ENCODE measurements around the gene NELL2. TPM values are rescaled to one million over a fixed set of nuclear protein-coding genes. Genes with fewer than 3 reads are reported as not detected.

The NELL2 gene
- total and polyA plus RNA-seq, 2 donors (not counting 1 experiment from before 2014, with no cell fraction given) = 0.17 TPM; not detected in 1

DNA sequence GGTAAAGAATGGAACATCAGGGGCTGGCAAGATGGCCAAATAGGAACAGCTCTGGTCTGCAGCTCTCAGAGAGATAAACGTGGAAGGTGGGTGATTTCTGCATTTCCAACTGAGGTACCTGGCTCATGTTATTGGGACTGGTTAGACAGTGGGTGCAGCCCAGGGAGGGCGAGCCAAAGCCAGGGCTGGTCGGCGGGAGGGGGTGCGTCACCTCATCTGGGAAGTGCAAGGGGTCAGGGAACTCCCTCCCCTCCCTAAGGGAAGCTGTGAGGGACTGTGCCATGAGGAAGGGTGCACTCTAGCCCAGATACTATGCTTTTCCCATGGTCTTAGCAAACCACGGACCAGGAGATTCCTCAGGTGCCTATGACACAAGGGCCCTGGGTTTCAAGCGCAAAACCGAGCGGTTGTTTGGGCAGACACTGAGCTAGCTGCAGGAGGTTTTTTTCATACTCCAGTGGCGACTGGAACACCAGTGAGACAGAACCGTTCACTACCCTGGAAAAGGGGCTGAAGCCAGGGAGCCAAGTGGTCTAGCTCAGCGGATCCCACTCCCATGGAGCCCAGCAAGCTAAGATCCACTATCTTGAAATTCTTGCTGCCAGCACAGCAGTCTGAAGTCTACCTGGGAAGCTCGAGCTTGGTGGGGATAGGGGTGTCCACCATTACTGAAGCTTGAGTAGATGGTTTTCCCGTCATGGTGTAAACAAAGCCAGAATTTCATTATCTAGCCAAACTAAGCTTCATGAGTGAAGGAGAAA, 317.6 kb downstream of the NELL2 start:
- TF ChIP-seq, protein P1, sequence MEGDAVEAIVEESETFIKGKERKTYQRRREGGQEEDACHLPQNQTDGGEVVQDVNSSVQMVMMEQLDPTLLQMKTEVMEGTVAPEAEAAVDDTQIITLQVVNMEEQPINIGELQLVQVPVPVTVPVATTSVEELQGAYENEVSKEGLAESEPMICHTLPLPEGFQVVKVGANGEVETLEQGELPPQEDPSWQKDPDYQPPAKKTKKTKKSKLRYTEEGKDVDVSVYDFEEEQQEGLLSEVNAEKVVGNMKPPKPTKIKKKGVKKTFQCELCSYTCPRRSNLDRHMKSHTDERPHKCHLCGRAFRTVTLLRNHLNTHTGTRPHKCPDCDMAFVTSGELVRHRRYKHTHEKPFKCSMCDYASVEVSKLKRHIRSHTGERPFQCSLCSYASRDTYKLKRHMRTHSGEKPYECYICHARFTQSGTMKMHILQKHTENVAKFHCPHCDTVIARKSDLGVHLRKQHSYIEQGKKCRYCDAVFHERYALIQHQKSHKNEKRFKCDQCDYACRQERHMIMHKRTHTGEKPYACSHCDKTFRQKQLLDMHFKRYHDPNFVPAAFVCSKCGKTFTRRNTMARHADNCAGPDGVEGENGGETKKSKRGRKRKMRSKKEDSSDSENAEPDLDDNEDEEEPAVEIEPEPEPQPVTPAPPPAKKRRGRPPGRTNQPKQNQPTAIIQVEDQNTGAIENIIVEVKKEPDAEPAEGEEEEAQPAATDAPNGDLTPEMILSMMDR (conservative IDR thresholded peaks at IDR 0.05 in 1 of 2, IDR thresholded peaks at IDR 0.05 in 1 of 2; ENCODE audit: low read depth in 1 of 2, low read length in 2 of 2) = no peak
- no peak for TF ChIP-seq EZH2 (IDR thresholded peaks at IDR 0.05; ENCODE audit: low read length, missing control alignments)
- Histone ChIP-seq H3K4me1 (ENCODE audit: control insufficient read depth, extremely low read depth, insufficient read depth, low read length) (no peaks in the 10 kb centered on the region), H3K27ac (ENCODE audit: insufficient read depth, low read length) (no peak overlapping the region), H3K27me3 (ENCODE audit: control insufficient read depth, insufficient read depth, low read length) (no peaks in the 10 kb centered on the region), H4K20me1 (ENCODE audit: control insufficient read depth, extremely low read depth, insufficient read depth, low read length) (no peaks in the 10 kb centered on the region), H2AFZ (ENCODE audit: low read length) (no peak overlapping the region), H3K79me2 (ENCODE audit: control insufficient read depth, insufficient read depth, low read length) (no peaks in the 10 kb centered on the region), H3K9ac (ENCODE audit: insufficient read depth, low read length) (no peak overlapping the region), H3K4me2 (ENCODE audit: extremely low read depth, insufficient read depth, low read length) (no peak overlapping the region), H3K9me3 (ENCODE audit: control insufficient read depth, insufficient read depth, low read depth, low read length) (no peaks in the 10 kb centered on the region), H3K36me3 (ENCODE audit: control insufficient read depth, insufficient read depth, low read length) (no peaks in the 10 kb centered on the region), H3K4me3 (replicated peaks in 1 of 4; ENCODE audit: control extremely low read depth in 1 of 4, insufficient read depth in 1 of 4, low read depth in 3 of 4, low read length in 4 of 4) (no peak overlapping the region)
- DNase-seq (ENCODE audit: low read depth in 2 of 2) = no peak

DNA sequence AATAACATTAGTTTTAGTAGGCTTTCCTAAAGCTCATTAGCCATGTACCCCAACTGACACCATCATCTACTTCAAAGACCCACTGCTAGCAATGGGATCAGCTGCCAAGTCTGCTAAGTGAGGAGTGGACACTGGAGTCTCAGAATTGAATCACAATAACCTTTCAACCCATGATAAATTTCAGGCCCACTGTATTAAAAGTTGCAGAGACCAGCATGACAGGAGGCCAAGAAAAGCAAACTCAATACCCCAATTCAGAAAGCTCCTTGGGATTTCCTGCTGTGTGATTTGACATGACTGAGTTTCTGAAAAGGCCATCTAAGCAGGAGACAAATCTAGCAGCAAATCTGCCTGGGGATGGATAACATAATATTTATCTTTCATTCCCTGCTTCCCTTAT, 320.7 kb downstream of the NELL2 start:
- H3K27ac ChIP-seq (ENCODE audit: insufficient read depth, low read length) = no peak overlapping the region
- H3K4me3 ChIP-seq (replicated peaks in 1 of 4; ENCODE audit: control extremely low read depth in 1 of 4, insufficient read depth in 1 of 4, low read depth in 3 of 4, low read length in 4 of 4) = no peak overlapping the region
- no peak overlapping the region for H3K4me2 ChIP-seq (ENCODE audit: extremely low read depth, insufficient read depth, low read length)
- no peaks in the 10 kb centered on the region for H3K4me1 ChIP-seq (ENCODE audit: control insufficient read depth, extremely low read depth, insufficient read depth, low read length)
- TF ChIP-seq, protein P1 (conservative IDR thresholded peaks at IDR 0.05 in 1 of 2, IDR thresholded peaks at IDR 0.05 in 1 of 2; ENCODE audit: low read depth in 1 of 2, low read length in 2 of 2) = no peak
- no peak for TF ChIP-seq EZH2 (IDR thresholded peaks at IDR 0.05; ENCODE audit: low read length, missing control alignments)
- no peaks in the 10 kb centered on the region for H3K27me3 ChIP-seq (ENCODE audit: control insufficient read depth, insufficient read depth, low read length)
- no peak overlapping the region for H3K9ac ChIP-seq (ENCODE audit: insufficient read depth, low read length)
- no peaks in the 10 kb centered on the region for H4K20me1 ChIP-seq (ENCODE audit: control insufficient read depth, extremely low read depth, insufficient read depth, low read length)
- DNase-seq (ENCODE audit: low read depth in 2 of 2) = no peak
- H3K36me3 ChIP-seq (ENCODE audit: control insufficient read depth, insufficient read depth, low read length) = no peaks in the 10 kb centered on the region
- H3K9me3 ChIP-seq (ENCODE audit: control insufficient read depth, insufficient read depth, low read depth, low read length) = no peaks in the 10 kb centered on the region
- no peak overlapping the region for H2AFZ ChIP-seq (ENCODE audit: low read length)
- no peaks in the 10 kb centered on the region for H3K79me2 ChIP-seq (ENCODE audit: control insufficient read depth, insufficient read depth, low read length)

DNA sequence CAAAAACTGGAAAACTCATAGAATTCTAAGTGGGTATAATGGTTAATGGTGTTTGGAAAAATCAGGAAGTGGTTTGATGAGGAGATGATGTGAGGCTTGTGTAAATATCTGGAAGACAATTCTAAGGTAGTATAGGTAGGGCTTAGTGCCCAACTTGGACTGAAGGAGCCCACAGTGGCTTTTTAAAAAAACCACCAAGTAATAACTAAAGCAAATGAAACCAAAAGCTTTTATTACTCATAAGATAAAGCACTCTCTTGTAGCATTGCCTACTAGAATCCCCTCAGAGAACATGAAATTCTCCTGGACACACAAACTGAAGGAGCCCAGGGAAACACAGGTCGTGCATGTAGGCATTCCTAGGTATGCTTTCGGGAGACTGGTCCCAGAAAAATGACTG, 324.5 kb downstream of the NELL2 start:
- Histone ChIP-seq H4K20me1 (ENCODE audit: control insufficient read depth, extremely low read depth, insufficient read depth, low read length) (no peaks in the 10 kb centered on the region), H3K79me2 (ENCODE audit: control insufficient read depth, insufficient read depth, low read length) (no peaks in the 10 kb centered on the region), H3K36me3 (ENCODE audit: control insufficient read depth, insufficient read depth, low read length) (no peaks in the 10 kb centered on the region), H2AFZ (ENCODE audit: low read length) (no peak overlapping the region), H3K9me3 (ENCODE audit: control insufficient read depth, insufficient read depth, low read depth, low read length) (no peaks in the 10 kb centered on the region), H3K27ac (ENCODE audit: insufficient read depth, low read length) (no peak overlapping the region), H3K4me3 (replicated peaks in 1 of 4; ENCODE audit: control extremely low read depth in 1 of 4, insufficient read depth in 1 of 4, low read depth in 3 of 4, low read length in 4 of 4) (no peak overlapping the region), H3K9ac (ENCODE audit: insufficient read depth, low read length) (no peak overlapping the region), H3K4me2 (ENCODE audit: extremely low read depth, insufficient read depth, low read length) (no peak overlapping the region), H3K27me3 (ENCODE audit: control insufficient read depth, insufficient read depth, low read length) (no peaks in the 10 kb centered on the region), H3K4me1 (ENCODE audit: control insufficient read depth, extremely low read depth, insufficient read depth, low read length) (no peaks in the 10 kb centered on the region)
- no peak for TF ChIP-seq EZH2 (IDR thresholded peaks at IDR 0.05; ENCODE audit: low read length, missing control alignments)
- TF ChIP-seq, protein P1 (conservative IDR thresholded peaks at IDR 0.05 in 1 of 2, IDR thresholded peaks at IDR 0.05 in 1 of 2; ENCODE audit: low read depth in 1 of 2, low read length in 2 of 2) = no peak
- DNase-seq (ENCODE audit: low read depth in 2 of 2) = no peak
